Transverse colon (tissue), 4 donors: ENCODE measurements around the gene MOBP.

Source experiments
- CTCF ChIP-seq, 5 experiments: fragments of 200-600 bp in 3 of 5; fragments of 450-650 bp in 2 of 5; sonication (generic) in 3 of 5; IDR thresholded peaks; 1 replicate in 2 of 5; 2 replicates in 3 of 5; pipeline ENCODE4 v1.5.1; 2016 to 2017; ENCODE audit warnings: antibody characterized with exemption in 5 of 5, inconsistent platforms in 3 of 5, mild to moderate bottlenecking in 2 of 5, moderate library complexity in 1 of 5
- EP300 ChIP-seq: sonication (generic); formaldehyde crosslinking; IDR thresholded peaks from one replicate; pipeline ENCODE4 v1.6.1; 2017; ENCODE audit warnings: antibody characterized with exemption, low read depth
- POLR2A ChIP-seq: fragments of 450-650 bp; IDR thresholded peaks from one replicate; pipeline ENCODE4 v1.6.1; 2016; ENCODE audit warnings: antibody characterized with exemption, mild to moderate bottlenecking, moderate library complexity
- POLR2AphosphoS5 ChIP-seq, 3 donors: sonication (generic); formaldehyde crosslinking; IDR thresholded peaks; one replicate each; pipeline ENCODE4 v1.6.1; 2016; ENCODE audit warnings: antibody characterized with exemption in 3 of 3

- TF ChIP-seq CTCF (IDR thresholded peaks at IDR 0.05): no peak
- TF ChIP-seq EP300: no peak
- no peak for TF ChIP-seq POLR2A
- no peak for TF ChIP-seq POLR2AphosphoS5 (IDR thresholded peaks at IDR 0.05)
Measured at GRCh38 chr3:39531066-39531465, 63.6 kb downstream of the MOBP start.
